Umbilical cord (tissue), 2 donors: Measurements from ENCODE around the gene RFX5. TPM values are rescaled to one million over a fixed set of nuclear protein-coding genes. Genes with fewer than 3 reads are reported as not detected.
"Not testable (repeated sequence)": the region's sequence is repeated elsewhere in the genome, so short reads cannot be mapped to it uniquely, and the experiment has no call there.

Experiments used
- DNase-seq: peaks from one replicate; pipeline ENCODE4 v3.0.0-alpha.2; 2015; ENCODE audit warnings: low spot score
- total RNA-seq: library from RNA; depleted of rRNA; stranded (reverse); fragments of >200 nt; gene quantifications from one replicate; pipeline ENCODE4 v1.2.3, GENCODE V29; 2014; ENCODE audit warnings: low replicate concordance; ENCODE audit not compliant: insufficient read depth

RFX5 gene
- total RNA-seq: 14.0 TPM

- DNase-seq: peak; percentile 99
These were observed at the start of gene RFX5 for GRCh38 chr1:151346769-151347522. RFX5 (minus strand) TSS chr1:151347252; CDS start chr1:151346320, 932 bp downstream.

- DNase-seq: not testable (repeated sequence)
These were observed 49.2 kb upstream of the RFX5 start for GRCh38 chr1:151396265-151396664.

- DNase-seq: no peak
These were observed 46.5 kb upstream of the RFX5 start for GRCh38 chr1:151393583-151393982.

- DNase-seq: no peak
These were observed 44.1 kb upstream of the RFX5 start for GRCh38 chr1:151391079-151391563.

- DNase-seq: not testable (repeated sequence)
These were observed 43.4 kb upstream of the RFX5 start for GRCh38 chr1:151390221-151391078.

- DNase-seq: no peak
These were observed 39.0 kb upstream of the RFX5 start for GRCh38 chr1:151386002-151386401.

- DNase-seq: no peak
These were observed 37.5 kb upstream of the RFX5 start for GRCh38 chr1:151384584-151384983.

- no peak for DNase-seq
These were observed 30.3 kb upstream of the RFX5 start for GRCh38 chr1:151377150-151377884.

GRCh38 chr1:151373196-151373595 is 26.1 kb upstream of the RFX5 start:
- no peak for DNase-seq

- peak; percentile 90 for DNase-seq
These were observed 25.2 kb upstream of the RFX5 start, which contains the start of gene SELENBP1 for GRCh38 chr1:151372058-151372934. SELENBP1 (minus strand) TSS chr1:151372705; CDS start chr1:151372641, 64 bp downstream.

- DNase-seq: peak; percentile 87
These were observed 24.5 kb upstream of the RFX5 start for GRCh38 chr1:151371370-151372057.

GRCh38 chr1:151370211-151370911 is 23.3 kb upstream of the RFX5 start:
- DNase-seq: peak; percentile 85

- no peak for DNase-seq
These were observed 22.6 kb upstream of the RFX5 start for GRCh38 chr1:151369621-151370048.

GRCh38 chr1:151369302-151369610 is 22.2 kb upstream of the RFX5 start:
- DNase-seq: no peak

- no peak for DNase-seq
These were observed 21.6 kb upstream of the RFX5 start for GRCh38 chr1:151368393-151369301.

GRCh38 chr1:151367658-151368392 is 20.8 kb upstream of the RFX5 start:
- DNase-seq: peak; percentile 53

- no peak for DNase-seq
These were observed 17.9 kb upstream of the RFX5 start for GRCh38 chr1:151364996-151365395.
